ENCODE measurements around the gene RTEL1.
A peak's percentile ranks its signal among the peaks of the same experiment; 100 is the strongest.

RTEL1 gene

DNA sequence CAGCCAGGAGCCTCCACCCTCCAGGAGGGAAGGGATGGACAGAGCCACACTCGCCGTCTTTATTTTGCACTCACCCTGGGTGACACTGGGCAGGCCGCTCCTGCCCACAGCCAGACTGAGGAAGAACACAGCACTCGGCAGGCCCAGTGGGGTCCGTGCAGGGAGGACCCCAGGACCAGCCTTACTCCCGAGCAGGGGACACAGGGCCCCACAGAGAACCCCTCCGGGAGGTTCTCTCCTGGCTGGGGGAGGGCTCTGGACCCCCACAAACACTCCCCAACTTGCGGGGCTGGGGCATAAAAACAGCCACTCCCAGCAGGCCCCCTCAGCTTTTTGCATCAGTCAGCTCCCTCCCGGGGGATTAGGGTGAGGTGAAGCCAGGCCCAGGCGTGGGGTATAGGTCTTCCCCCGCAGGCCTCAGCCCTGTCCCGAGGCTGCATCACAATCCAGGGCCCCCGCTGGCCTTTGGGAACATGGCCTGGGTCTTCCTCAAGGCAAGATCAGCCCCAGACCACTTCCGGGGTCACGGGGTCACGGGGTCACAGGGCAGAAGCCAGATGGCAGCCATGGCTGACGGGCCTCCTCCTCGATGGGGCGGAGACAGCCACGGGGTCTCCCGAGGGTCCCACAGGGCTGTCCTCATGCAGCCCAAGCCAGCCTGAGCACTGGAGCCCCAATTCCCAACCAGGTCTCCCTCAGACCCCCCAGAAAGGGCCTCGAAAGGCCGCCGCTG lies 41.5 kb downstream of the RTEL1 start:
- no peak for DNase-seq (ENCODE audit: low spot score)

DNA sequence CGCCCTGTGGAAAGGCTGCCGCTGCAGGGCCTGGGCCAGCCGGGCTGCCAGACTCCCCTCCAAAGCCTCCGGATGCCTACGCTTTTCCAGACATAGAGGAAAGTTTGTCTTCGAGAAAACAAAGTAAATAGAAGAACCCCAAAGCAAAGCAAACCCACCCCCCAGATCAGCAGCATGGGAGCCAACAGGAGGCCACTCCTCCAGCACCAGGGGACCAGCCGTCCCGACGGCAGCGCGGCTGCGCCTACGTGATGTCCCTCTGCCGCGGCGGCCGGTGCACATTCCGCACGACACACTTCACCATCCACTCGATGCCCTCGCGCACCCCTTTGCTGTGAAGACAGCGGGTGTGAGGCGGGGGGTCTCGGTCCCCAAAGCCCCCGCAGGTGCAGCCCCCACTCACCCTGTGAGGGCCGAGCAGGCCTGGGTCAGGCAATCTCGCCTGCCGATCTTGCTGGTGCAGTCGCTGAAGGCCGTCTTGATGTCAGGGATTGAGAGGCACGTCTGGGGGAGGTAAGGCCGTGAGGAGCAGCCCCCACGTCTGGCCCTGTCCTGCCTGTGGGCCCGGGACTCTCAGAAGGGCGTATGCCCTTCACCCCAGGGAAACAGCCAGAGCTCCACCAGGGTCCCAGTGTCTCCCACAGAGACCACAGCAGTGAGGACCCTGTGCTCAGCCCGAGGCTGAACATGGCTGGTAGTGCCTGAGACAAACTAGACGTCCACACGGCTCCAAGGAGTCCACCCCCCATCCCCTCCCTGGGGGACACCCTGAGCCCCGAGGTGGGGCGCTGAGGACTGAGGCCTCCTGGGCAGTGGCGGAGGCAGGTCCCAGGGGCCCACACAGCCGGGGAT lies 42.3 kb downstream of the RTEL1 start:
- DNase-seq (ENCODE audit: low spot score), result no peak

GRCh38 chr20:63701051-63701328 lies 42.9 kb downstream of the RTEL1 start:
- DNase-seq (ENCODE audit: low spot score), result no peak

GRCh38 chr20:63701329-63702035 lies 43.4 kb downstream of the RTEL1 start:
- DNase-seq (ENCODE audit: low spot score), result no peak

DNA sequence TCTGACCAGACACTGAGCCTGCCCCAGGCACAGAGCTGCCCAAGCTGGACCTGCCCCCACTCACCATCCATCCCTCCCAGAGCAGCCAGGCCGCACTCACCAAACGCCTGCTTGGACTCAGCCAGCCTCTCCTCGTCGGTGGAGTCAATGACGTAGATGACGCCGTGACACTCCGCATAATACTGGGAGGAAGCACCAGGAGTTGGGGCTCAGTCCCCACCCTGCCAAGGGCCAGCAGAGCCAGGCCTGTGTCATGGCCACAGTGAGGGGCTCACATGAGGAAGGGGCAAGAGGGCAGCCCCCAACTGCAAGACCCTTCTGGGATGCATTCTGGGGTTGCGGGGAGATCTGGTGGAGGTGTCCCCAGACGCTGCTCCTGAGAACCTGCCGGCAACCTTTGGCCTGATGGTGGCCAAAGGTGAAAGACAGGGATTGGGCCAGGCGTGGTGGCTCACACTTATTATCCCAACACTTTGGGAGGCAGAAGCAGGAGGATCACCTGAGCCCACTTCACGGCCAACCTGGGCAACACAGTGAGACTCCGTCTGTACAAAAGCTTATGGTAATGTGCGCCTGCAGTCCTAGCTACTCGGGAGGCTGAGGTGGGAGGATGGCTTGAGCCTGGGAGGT lies 44.0 kb downstream of the RTEL1 start:
- DNase-seq (ENCODE audit: low spot score), result no peak

- DNase-seq (ENCODE audit: low spot score), result no peak
These were observed 44.8 kb downstream of the RTEL1 start for GRCh38 chr20:63702751-63703470.

- no peak for DNase-seq (ENCODE audit: low spot score)
These were observed 45.4 kb downstream of the RTEL1 start for GRCh38 chr20:63703471-63703975.

- DNase-seq (ENCODE audit: low spot score), result no peak
These were observed 46.0 kb downstream of the RTEL1 start for GRCh38 chr20:63703976-63704748.

- DNase-seq (ENCODE audit: low spot score), result no peak
These were observed 46.6 kb downstream of the RTEL1 start for GRCh38 chr20:63704749-63705117.

DNA sequence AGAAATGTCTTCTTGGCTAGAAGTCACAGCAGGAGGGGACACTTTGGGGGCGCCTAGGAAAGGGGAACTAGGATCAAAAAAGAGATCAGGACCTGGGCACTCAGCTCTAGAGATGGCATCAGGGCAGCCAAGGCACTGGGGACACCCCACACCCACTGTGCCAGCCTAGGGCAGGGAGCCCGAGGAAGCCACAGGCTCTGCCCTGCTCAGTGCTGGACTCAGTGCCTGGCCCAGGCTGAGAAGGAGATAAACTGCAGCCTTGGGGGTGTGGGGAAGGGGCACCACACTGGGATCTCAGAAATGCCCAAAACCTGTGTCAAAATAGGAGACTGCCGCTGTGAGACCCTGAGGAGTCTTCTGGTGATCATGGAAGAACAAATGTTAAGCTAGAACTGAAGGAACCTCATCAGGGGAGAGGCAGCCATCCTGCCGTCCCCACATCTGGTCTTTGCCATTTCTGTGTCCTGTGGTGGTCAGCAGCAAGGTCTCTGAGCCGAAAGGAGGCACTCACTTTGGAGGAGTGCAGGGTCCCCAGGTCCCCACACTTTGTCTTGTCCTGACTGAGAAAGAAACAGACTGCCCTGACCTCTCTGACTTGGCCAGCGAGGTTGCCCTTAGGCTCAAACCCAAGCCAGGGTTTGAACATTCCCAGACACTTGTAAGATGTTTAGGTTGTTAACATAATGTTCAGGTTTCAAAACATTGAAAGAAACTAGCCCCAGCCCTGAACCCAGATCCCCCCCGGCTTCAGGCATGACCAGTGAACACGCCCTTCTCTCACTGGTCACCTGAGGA lies 47.3 kb downstream of the RTEL1 start:
- no peak for DNase-seq (ENCODE audit: low spot score)

GRCh38 chr20:63706027-63706695 lies 48.0 kb downstream of the RTEL1 start:
- DNase-seq (ENCODE audit: low spot score), result no peak

- DNase-seq (ENCODE audit: low spot score), result peak; percentile 67
These were observed 48.9 kb downstream of the RTEL1 start for GRCh38 chr20:63706852-63707557.

GRCh38 chr20:63707558-63708300 lies 49.6 kb downstream of the RTEL1 start, which contains the start of the genes ARFRP1 and ZGPAT:
Gene ARFRP1, minus strand, starts transcription at chr20:63707976. Its CDS starts 885 bp downstream, at chr20:63707091.
Gene ZGPAT, plus strand, starts transcription at chr20:63708039. Its CDS starts 542 bp downstream, at chr20:63708581.
- DNase-seq (ENCODE audit: low spot score), result peak; percentile 89

GRCh38 chr20:63708301-63709148 lies 50.4 kb downstream of the RTEL1 start:
- DNase-seq (ENCODE audit: low spot score), result no peak

GRCh38 chr20:63709149-63709527 lies 51.0 kb downstream of the RTEL1 start:
- DNase-seq (ENCODE audit: low spot score), result no peak

DNA sequence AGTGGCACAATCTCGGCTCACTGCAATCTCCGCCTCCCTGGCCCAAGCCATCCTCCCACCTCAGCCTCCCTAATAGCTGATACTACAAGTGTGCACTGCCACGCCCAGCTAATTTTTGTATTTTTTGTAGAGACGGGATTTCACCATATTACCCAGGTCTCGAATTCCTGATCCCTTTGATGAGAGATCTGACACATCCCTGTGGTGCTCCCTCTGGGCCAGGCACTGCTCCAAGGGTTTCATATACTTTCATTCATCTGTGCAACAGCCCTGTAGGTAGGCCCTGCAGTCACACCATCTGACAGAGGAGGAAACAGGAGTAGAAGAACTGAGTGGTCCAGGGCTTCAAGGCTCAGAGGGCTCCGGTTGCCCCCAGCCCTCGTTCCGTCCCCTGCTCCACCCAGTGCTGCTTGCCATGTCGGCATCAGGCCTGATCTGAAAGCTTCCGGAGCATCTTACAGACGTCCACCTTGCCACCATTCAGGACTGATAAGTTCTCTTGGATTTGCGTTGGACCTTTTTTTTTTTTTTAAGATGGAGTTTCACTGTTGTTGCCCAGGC lies 53.1 kb downstream of the RTEL1 start:
- DNase-seq (ENCODE audit: low spot score), result no peak

GRCh38 chr20:63712191-63712590 lies 54.1 kb downstream of the RTEL1 start:
- no peak for DNase-seq (ENCODE audit: low spot score)

Measured in CD4-positive, alpha-beta T cell treated with Interleukin-15 for 4 hours (primary cell).